ENCODE measurements around the gene FBXL7.

GRCh38 chr5:15727375-15727774 is 227.4 kb downstream of the FBXL7 start:
- TF ChIP-seq CTCF (IDR thresholded peaks at IDR 0.05) (no peak), EZH2 (IDR thresholded peaks at IDR 0.05; ENCODE audit: borderline replicate concordance, insufficient read depth, low read depth, low read length, poor library complexity, severe bottlenecking) (no peak)

All from B cell (primary cell).